ENCODE results near the gene UBE2K.
A peak's percentile ranks its signal among the peaks of the same experiment; 100 is the strongest.
"Not testable (repeated sequence)": the region's sequence is repeated elsewhere in the genome, so short reads cannot be mapped to it uniquely, and the experiment has no call there.

The UBE2K gene

GRCh38 chr4:39812500-39812899 lies 114.6 kb downstream of the UBE2K start:
- DNase-seq, result no peak

GRCh38 chr4:39813033-39813432 lies 115.1 kb downstream of the UBE2K start:
- not testable (repeated sequence) for DNase-seq

GRCh38 chr4:39813761-39814160 lies 115.8 kb downstream of the UBE2K start:
- DNase-seq, result not testable (repeated sequence)

- DNase-seq, result peak; percentile 8
Measured at GRCh38 chr4:39814403-39815185, 116.7 kb downstream of the UBE2K start.

GRCh38 chr4:39818646-39819045 lies 120.7 kb downstream of the UBE2K start:
- DNase-seq, result no peak

- no peak for DNase-seq
Measured at GRCh38 chr4:39820186-39820585, 122.2 kb downstream of the UBE2K start.

GRCh38 chr4:39821951-39822350 lies 124.0 kb downstream of the UBE2K start:
- no peak for DNase-seq

- DNase-seq, result no peak
Measured at GRCh38 chr4:39822662-39823061, 124.7 kb downstream of the UBE2K start.

- DNase-seq, result no peak
Measured at GRCh38 chr4:39823191-39823590, 125.3 kb downstream of the UBE2K start.

GRCh38 chr4:39825090-39825489 lies 127.2 kb downstream of the UBE2K start:
- DNase-seq, result no peak

GRCh38 chr4:39825741-39826231 lies 127.8 kb downstream of the UBE2K start:
- DNase-seq, result no peak
